B cell (primary cell): ENCODE results near the gene TRAPPC11. TPM values are rescaled to one million over a fixed set of nuclear protein-coding genes. Genes with fewer than 3 reads are reported as not detected.
"Not testable (repeated sequence)": the region's sequence is repeated elsewhere in the genome, so short reads cannot be mapped to it uniquely, and the experiment has no call there.

ENCODE experiments used
- ATAC-seq: fragments of 200-7000 bp; cut with Tn5 transposase; one replicate; pipeline ENCODE4 v1.10.0; 2021; ENCODE audit warnings: low read depth, mild to moderate bottlenecking, moderate number of reproducible peaks, moderate library complexity
- CTCF ChIA-PET: fragments of 350-600 bp; sonication (Branson Sonifier 250); formaldehyde crosslinking; loops from one replicate; lab custom pipeline; 2021; ENCODE audit warnings: antibody characterized with exemption, inconsistent platforms; lab: Charles Lee
- POLR2A ChIA-PET: fragments of 350-600 bp; sonication (Branson Sonifier 250); formaldehyde crosslinking; loops from one replicate; lab custom pipeline; 2021; ENCODE audit warnings: antibody characterized with exemption; lab: Charles Lee
- DNase-seq: peaks from one replicate; pipeline ENCODE4 v3.0.0; 2013
- H2AFZ ChIP-seq: 2 replicates; pipeline ENCODE4 v1.6.1; 2012; ENCODE audit warnings: mild to moderate bottlenecking, low read depth, low read length; ENCODE audit not compliant: insufficient read depth, poor library complexity, severe bottlenecking
- H3K27ac ChIP-seq, 2 donors: 1 replicate in 1 of 2; 2 replicates in 1 of 2; pipeline ENCODE4 v1.5.1; 2012 to 2013; ENCODE audit warnings: low read length in 2 of 2, mild to moderate bottlenecking in 2 of 2, moderate library complexity in 1 of 2
- H3K27me3 ChIP-seq, 4 experiments: fragments of 200-600 bp in 1 of 4; sonication (generic) in 1 of 4; replicated peaks in 1 of 4; 1 replicate in 2 of 4; 2 replicates in 2 of 4; pipeline versions ENCODE4 v1.6.1 to v1.7.0; 2013 to 2016; ENCODE audit warnings: low read length in 3 of 4, mild to moderate bottlenecking in 2 of 4, mixed read lengths in 1 of 4, moderate library complexity in 1 of 4; ENCODE audit not compliant: insufficient read depth in 4 of 4, control insufficient read depth in 3 of 4; ENCODE audit errors: control extremely low read depth in 1 of 4
- H3K36me3 ChIP-seq, 2 experiments: replicated peaks in 1 of 2; 1 replicate in 1 of 2; 2 replicates in 1 of 2; pipeline versions ENCODE4 v1.6.1 to v1.7.1; 2013; ENCODE audit warnings: low read length in 1 of 2; ENCODE audit not compliant: insufficient read depth in 2 of 2, control insufficient read depth in 1 of 2; ENCODE audit errors: control extremely low read depth in 1 of 2, extremely low read depth in 1 of 2
- H3K4me1 ChIP-seq, 2 donors: fragments of 200-600 bp in 1 of 2; sonication (generic) in 1 of 2; 1 replicate in 1 of 2; 2 replicates in 1 of 2; pipeline versions ENCODE4 v1.5.1 to v1.6.1; 2013 to 2017; ENCODE audit warnings: low read length in 2 of 2; ENCODE audit not compliant: control insufficient read depth in 2 of 2, insufficient read depth in 2 of 2
- H3K4me2 ChIP-seq: replicated peaks from 2 replicates; pipeline ENCODE3; 2012; ENCODE audit warnings: mild to moderate bottlenecking, low read depth, low read length; ENCODE audit not compliant: poor library complexity, severe bottlenecking
- H3K4me3 ChIP-seq, 5 experiments: fragments of 200-600 bp in 1 of 5; sonication (generic) in 1 of 5; 1 replicate in 3 of 5; 2 replicates in 2 of 5; pipeline versions ENCODE4 v1.5.1 to v1.7.0; 2011 to 2016; ENCODE audit warnings: low read length in 4 of 5, mild to moderate bottlenecking in 4 of 5, low read depth in 2 of 5, control low read depth in 1 of 5, moderate library complexity in 1 of 5; ENCODE audit not compliant: insufficient read depth in 1 of 5; ENCODE audit errors: control extremely low read depth in 1 of 5, extremely low read depth in 1 of 5
- H3K79me2 ChIP-seq: fragments of 200-600 bp; sonication (generic); one replicate; pipeline ENCODE4 v1.6.0; 2016; ENCODE audit warnings: low read length; ENCODE audit not compliant: control insufficient read depth, insufficient read depth
- H3K9ac ChIP-seq: fragments of 200-600 bp; sonication (generic); 2 replicates; pipeline ENCODE4 v1.6.1; 2017; ENCODE audit warnings: mild to moderate bottlenecking, low read length, moderate library complexity
- H3K9me3 ChIP-seq, 3 donors: one replicate each; pipeline versions ENCODE4 v1.6.1 to v1.7.1; 2013; ENCODE audit warnings: low read length in 2 of 3; ENCODE audit not compliant: control insufficient read depth in 2 of 3, insufficient read depth in 1 of 3; ENCODE audit errors: control extremely low read depth in 1 of 3
- H4K20me1 ChIP-seq: 2 replicates; pipeline ENCODE4 v1.6.0; 2012; ENCODE audit warnings: mild to moderate bottlenecking, low read length; ENCODE audit not compliant: insufficient read depth, control insufficient read depth, poor library complexity, severe bottlenecking
- H3K27ac Mint-ChIP-seq: one replicate; pipeline ENCODE4 v1.8.0; 2021; ENCODE audit warnings: mixed read lengths
- H3K27me3 Mint-ChIP-seq: one replicate; pipeline ENCODE4 v1.8.0; 2021; ENCODE audit warnings: mixed read lengths
- H3K4me1 Mint-ChIP-seq: one replicate; pipeline ENCODE4 v1.8.0; 2021; ENCODE audit warnings: mixed read lengths
- H3K4me3 Mint-ChIP-seq: one replicate; pipeline ENCODE4 v1.8.0; 2021; ENCODE audit warnings: mixed read lengths
- H3K9me3 Mint-ChIP-seq: one replicate; pipeline ENCODE4 v1.8.0; 2022; ENCODE audit warnings: mixed read lengths; ENCODE audit not compliant: insufficient read depth
- CTCF ChIP-seq: fragments of 200-600 bp; IDR thresholded peaks from one replicate; pipeline ENCODE4 v1.8.0; 2022; ENCODE audit warnings: antibody characterized with exemption, mild to moderate bottlenecking
- EZH2 ChIP-seq: IDR thresholded peaks from 2 replicates; pipeline ENCODE4 v1.6.1; 2012; ENCODE audit warnings: borderline replicate concordance, low read depth, mild to moderate bottlenecking, moderate library complexity, low read length; ENCODE audit not compliant: insufficient read depth, poor library complexity, severe bottlenecking
- WGBS: methylation state at CpG from one replicate; pipeline ENCODE4 v1.1.5; 2013; ENCODE audit warnings: missing lambda C conversion rate; ENCODE audit not compliant: insufficient coverage; 5-methylcytosine and 5-hydroxymethylcytosine counted together
- intact Hi-C: fragments of 100-400 bp; cut with micrococcal nuclease; formaldehyde crosslinking; loops from one replicate; pipeline ENCODE4 v1.10.0; 2022
- polyA plus RNA-seq: library from polyadenylated mRNA; depleted of rRNA; stranded (reverse); fragments of >200 nt; gene quantifications from 2 replicates; pipeline ENCODE4 v1.2.3, GENCODE V29; 2012
- total RNA-seq, 2 donors: library from RNA; stranded (reverse); fragments of 120-200 nt in 1 of 2; gene quantifications; 1 replicate in 1 of 2; 2 replicates in 1 of 2; pipeline versions ENCODE4 v1.2.3 to v1.2.4, GENCODE V29; 2013 to 2022

Gene TRAPPC11
- total and polyA plus RNA-seq, 2 donors (not counting 1 experiment from before 2014, with no cell fraction given) = 23.5 to 53.8 TPM

GRCh38 chr4:183626168-183626567 lies 32.9 kb upstream of the TRAPPC11 start:
- DNase-seq (no peak), ATAC-seq (no peak)
- Histone ChIP-seq H3K4me2 (no peak overlapping the region), H4K20me1 (no peaks in the 10 kb centered on the region), H3K27ac (no peak overlapping the region), H3K9ac (no peak overlapping the region), H3K9me3 (no peaks in the 10 kb centered on the region), H3K4me3 (no peak overlapping the region), H3K4me1 (no peaks in the 10 kb centered on the region), H3K27me3 (no peaks in the 10 kb centered on the region), H3K36me3 (no peaks in the 10 kb centered on the region), H2AFZ (no peak overlapping the region), H3K79me2 (no peaks in the 10 kb centered on the region)
- Mint-ChIP-seq H3K27me3 (no peaks in the 10 kb centered on the region), H3K4me1 (no peaks in the 10 kb centered on the region), H3K9me3 (no peaks in the 10 kb centered on the region), H3K27ac (no peak overlapping the region), H3K4me3 (no peak overlapping the region)
- 91% methylated on average over 6 of the region's 6 CpGs for WGBS
- ChIA-PET CTCF (no interaction called here), POLR2A (no interaction called here)
- intact Hi-C loops = no loop called here
- TF ChIP-seq CTCF = no peak
- TF ChIP-seq EZH2 = no peak

GRCh38 chr4:183627286-183627685 lies 31.8 kb upstream of the TRAPPC11 start:
- H3K4me3 Mint-ChIP-seq, H3K36me3 ChIP-seq, H3K4me2 ChIP-seq, H3K9ac ChIP-seq, H2AFZ ChIP-seq, H3K27ac ChIP-seq, H3K4me1 ChIP-seq, H4K20me1 ChIP-seq, H3K9me3 Mint-ChIP-seq, H3K27ac Mint-ChIP-seq, H3K9me3 ChIP-seq, H3K27me3 ChIP-seq, DNase-seq, CTCF ChIA-PET, POLR2A ChIA-PET, intact Hi-C loops, H3K79me2 ChIP-seq, H3K4me1 Mint-ChIP-seq, ATAC-seq, H3K4me3 ChIP-seq, H3K27me3 Mint-ChIP-seq: not testable (repeated sequence)
- WGBS = 91% methylated on average over 5 of the region's 5 CpGs
